K562 (cell line): ENCODE measurements around the gene CXCR2. TPM values are rescaled to one million over a fixed set of nuclear protein-coding genes. Genes with fewer than 3 reads are reported as not detected.

ENCODE experiments used
- ATAC-seq: fragments of 200-7000 bp; cut with Tn5 transposase; 3 replicates; pipeline ENCODE4 v1.9.1; 2020; ENCODE audit warnings: moderate library complexity
- BruUV-seq: library from RNA; stranded (reverse); fragments of 400-500 nt; replicated peaks from 2 replicates; lab custom pipeline; 2021; lab: Mats Ljungman, UMichigan
- CTCF ChIA-PET: fragments of 300-600 bp; formaldehyde crosslinking; extraction: SDS; loops from one replicate; lab custom pipeline; 2021; ENCODE audit warnings: low intra/inter-chr PET ratio; lab: Yijun Ruan, JAX
- POLR2A ChIA-PET: fragments of 300-600, 350-650 bp; sonication (Branson Sonifier 250); formaldehyde crosslinking; extraction: SDS; loops from one replicate; lab custom pipeline; 2021; ENCODE audit warnings: antibody characterized with exemption, inconsistent platforms; lab: Yijun Ruan, JAX
- DNase-seq, 4 experiments: peaks; one replicate each; pipeline versions ENCODE4 v3.0.0 to v3.0.0-alpha.2; 2011 to 2018; ENCODE audit warnings: low spot score in 3 of 4, mixed read lengths in 3 of 4; ENCODE audit errors: extremely low read depth in 1 of 4
- FAIRE-seq: peaks from 2 replicates; lab custom pipeline; 2011; peaks lifted over from hg19 to GRCh38; lab: Jason Lieb, UNC
- H2AFZ ChIP-seq: 2 replicates; pipeline ENCODE4 v1.6.0; 2011; ENCODE audit warnings: low read depth, low read length, control low read depth, inconsistent platforms
- H3K27ac ChIP-seq: fragments of 200-600 bp; 3 replicates; pipeline ENCODE4 v1.8.0; 2011; ENCODE audit warnings: low read depth, mild to moderate bottlenecking, control low read depth, inconsistent platforms, low read length, moderate library complexity, mixed read lengths; ENCODE audit errors: extremely low read depth
- H3K27me3 ChIP-seq, 2 experiments: fragments of 300-600 bp in 1 of 2; 2 replicates in 1 of 2; 3 replicates in 1 of 2; pipeline versions ENCODE4 v1.6.0 to v1.8.0; 2011; ENCODE audit warnings: inconsistent platforms in 2 of 2, low read length in 2 of 2, mild to moderate bottlenecking in 1 of 2, mixed read lengths in 1 of 2, moderate library complexity in 1 of 2; ENCODE audit not compliant: control insufficient read depth in 2 of 2, insufficient read depth in 2 of 2
- H3K36me3 ChIP-seq: fragments of 300-600 bp; 3 replicates; pipeline ENCODE4 v1.8.0; 2011; ENCODE audit warnings: mild to moderate bottlenecking, low read length, inconsistent platforms; ENCODE audit not compliant: control insufficient read depth, insufficient read depth
- H3K4me1 ChIP-seq, 2 experiments: fragments of 200-600 bp in 1 of 2; replicated peaks in 1 of 2; 2 replicates in 1 of 2; 3 replicates in 1 of 2; pipeline versions ENCODE4 v1.5.1 to v1.8.0; 2011; ENCODE audit warnings: inconsistent platforms in 2 of 2, low read length in 2 of 2, mild to moderate bottlenecking in 1 of 2, mixed read lengths in 1 of 2, moderate library complexity in 1 of 2; ENCODE audit not compliant: control insufficient read depth in 2 of 2, insufficient read depth in 2 of 2
- H3K4me2 ChIP-seq: 2 replicates; pipeline ENCODE4 v1.6.1; 2011; ENCODE audit warnings: low read length, control low read depth, inconsistent platforms, mixed read lengths; ENCODE audit not compliant: insufficient read depth
- H3K4me3 ChIP-seq: fragments of 200-600 bp; sonication (generic), shearing (Covaris generic); 2 replicates; pipeline ENCODE4 v1.5.1; 2016; ENCODE audit warnings: control low read depth, inconsistent platforms
- H3K79me2 ChIP-seq: fragments of 200-600 bp; 3 replicates; pipeline ENCODE4 v1.8.0; 2011; ENCODE audit warnings: low read length, inconsistent platforms; ENCODE audit not compliant: control insufficient read depth, insufficient read depth
- H3K9ac ChIP-seq, 2 experiments: 2 replicates each; pipeline versions ENCODE4 v1.6.0 to v1.6.1; 2011; ENCODE audit warnings: low read depth in 2 of 2, low read length in 2 of 2, control low read depth in 1 of 2, inconsistent platforms in 1 of 2, mild to moderate bottlenecking in 1 of 2, mixed read lengths in 1 of 2; ENCODE audit not compliant: insufficient read depth in 1 of 2
- H3K9me1 ChIP-seq: one replicate; pipeline ENCODE4 v1.6.0; 2011; ENCODE audit warnings: inconsistent platforms, mild to moderate bottlenecking, low read length, moderate library complexity; ENCODE audit not compliant: control insufficient read depth, insufficient read depth
- H3K9me3 ChIP-seq: replicated peaks from 2 replicates; pipeline ENCODE4 v1.5.1; 2011; ENCODE audit warnings: low read depth, low read length, inconsistent platforms; ENCODE audit not compliant: control insufficient read depth, insufficient read depth
- H4K20me1 ChIP-seq: replicated peaks from 2 replicates; pipeline ENCODE4 v1.6.1; 2011; ENCODE audit warnings: low read length, inconsistent platforms, mixed read lengths; ENCODE audit not compliant: control insufficient read depth, insufficient read depth
- BRF1 ChIP-seq: IDR thresholded peaks from 3 replicates; pipeline ENCODE4 v1.6.1; 2011; ENCODE audit warnings: borderline replicate concordance, mild to moderate bottlenecking; ENCODE audit not compliant: insufficient read length; ENCODE audit errors: extremely low read depth
- CREB3L1 ChIP-seq: fragments of 450-650 bp; IDR thresholded peaks from 2 replicates; pipeline ENCODE4 v1.6.1; 2014; ENCODE audit warnings: low read depth, mild to moderate bottlenecking, moderate library complexity, borderline replicate concordance
- HNRNPK ChIP-seq: fragments of 200-400 bp; formaldehyde crosslinking; IDR thresholded peaks from one replicate; pipeline ENCODE4 v1.6.1; 2018; ENCODE audit warnings: mild to moderate bottlenecking, low read depth, low read length; ENCODE audit not compliant: poor library complexity, severe bottlenecking
- IFI16 ChIP-seq: fragments of 250-450 bp; sonication (Bioruptor Pico); IDR thresholded peaks from 2 replicates; pipeline ENCODE4 v2.1.2; 2022; ENCODE audit warnings: mild to moderate bottlenecking, inconsistent platforms
- ILK ChIP-seq: fragments of 450-650 bp; IDR thresholded peaks from 2 replicates; pipeline ENCODE4 v1.6.1; 2016; ENCODE audit warnings: missing genetic modification characterization, low read depth, mild to moderate bottlenecking, missing compliant biosample characterization, moderate library complexity, borderline replicate concordance
- KLF6 ChIP-seq: fragments of 250-450 bp; sonication (Bioruptor Pico); IDR thresholded peaks from 2 replicates; pipeline ENCODE4 v1.4.0; 2020; ENCODE audit warnings: mild to moderate bottlenecking, moderate library complexity, borderline replicate concordance
- MEF2A ChIP-seq: IDR thresholded peaks from 2 replicates; pipeline ENCODE4 v1.6.1; 2011; ENCODE audit warnings: low read depth, mild to moderate bottlenecking, low read length, moderate library complexity; ENCODE audit not compliant: control insufficient read depth
- RBM22 ChIP-seq: fragments of 200-400 bp; formaldehyde crosslinking; IDR thresholded peaks from 2 replicates; pipeline ENCODE4 v1.6.1; 2018; ENCODE audit warnings: low read length, low read depth; ENCODE audit not compliant: poor library complexity, severe bottlenecking
- ZNF274 ChIP-seq: IDR thresholded peaks from 2 replicates; pipeline ENCODE4 v1.6.1; 2011; ENCODE audit warnings: low read depth, mild to moderate bottlenecking, low read length, moderate library complexity, borderline replicate concordance
- WGBS: fragments of 100-300 bp; shearing (Covaris generic); methylation state at CpG from one replicate; pipeline ENCODE4 v1.1.6; 2016; ENCODE audit warnings: low coverage, mixed read lengths; ENCODE audit not compliant: insufficient coverage; ENCODE audit errors: missing lambda C conversion rate; 5-methylcytosine and 5-hydroxymethylcytosine counted together
- in situ Hi-C: fragments of 300-500 bp; cut with MboI; formaldehyde crosslinking; loops from 4 replicates; pipeline ENCODE4 v1.15.0; 2018; ENCODE audit warnings: inconsistent platforms, mixed read lengths
- intact Hi-C: fragments of 100-400 bp; cut with micrococcal nuclease; formaldehyde crosslinking; loops from 2 replicates; pipeline ENCODE4 v1.14.2; 2022
- polyA plus RNA-seq, 8 experiments: library from polyadenylated mRNA; depleted of rRNA in 4 of 8; stranded (reverse) in 5 of 8; unstranded in 3 of 8; fragments of >200 nt; fragmentation: Nextera tagmentation in 2 of 8; fragmentation: Illumina TruSeq in 1 of 8; extraction: Ambion mirVana in 2 of 8; extraction: Trizol in 1 of 8; gene quantifications; 2 replicates each; pipeline versions ENCODE4 v1.2.1 to v1.2.3, GENCODE V29; 2011 to 2014; ENCODE audit warnings: inconsistent platforms in 1 of 8, missing spikeins in 1 of 8
- total RNA-seq, 7 experiments: library from RNA; depleted of rRNA in 6 of 7; stranded (reverse); fragments of >200 nt in 6 of 7; fragmentation: Illumina TruSeq in 2 of 7; extraction: Trizol in 2 of 7; gene quantifications; 2 replicates each; pipeline versions ENCODE4 v1.2.1 to v1.2.3, GENCODE V29; 2011 to 2021; ENCODE audit warnings: low replicate concordance in 1 of 7

The CXCR2 gene
- total and polyA plus RNA-seq, 9 of the 15 experiments (the other 6 are each of a cell fraction or from before 2014, with no cell fraction given), result not detected

GRCh38 chr2:218172845-218173244, 47.0 kb downstream of the CXCR2 start:
- BruUV-seq, result no TSS peak

More at GRCh38 chr2:218172845-218173244, 47.0 kb downstream of the CXCR2 start:
- Histone ChIP-seq H4K20me1 (no peaks in the 10 kb centered on the region), H3K79me2 (no peaks in the 10 kb centered on the region), H3K27ac (no peak overlapping the region), H3K9ac (no peak overlapping the region), H3K4me1 (no peaks in the 10 kb centered on the region; a peak in 1 of 5 replicates), H3K4me2 (no peak overlapping the region), H2AFZ (no peak overlapping the region), H3K9me1 (no peaks in the 10 kb centered on the region), H3K27me3 (no peaks in the 10 kb centered on the region), H3K36me3 (no peaks in the 10 kb centered on the region), H3K4me3 (no peak overlapping the region)
- CTCF ChIA-PET, result no interaction called here
- WGBS, result 0% methylated on average over 2 of the region's 2 CpGs
- no peak for FAIRE-seq
- in situ Hi-C loops, result no loop called here
- ATAC-seq, result no peak
- POLR2A ChIA-PET, result interaction anchor here (0.5 to 0.6 kb wide), 3 partner anchors 10 to 414 kb away, joined by 3 to 4 read pairs (median 3); no protein-coding TSS in a partner anchor
- intact Hi-C loops, result no loop called here
- TF ChIP-seq CREB3L1, result no peak
- TF ChIP-seq KLF6, result no peak
- TF ChIP-seq HNRNPK, result no peak
- no peak for TF ChIP-seq RBM22
- TF ChIP-seq BRF1, result no peak
- TF ChIP-seq ZNF274, result no peak
- no peak for TF ChIP-seq MEF2A
- no peak for TF ChIP-seq ILK
- TF ChIP-seq IFI16, result no peak
- TF ChIP-seq, all 486 proteins: peak for 0
- no peak for DNase-seq
- H3K9me3 ChIP-seq, result no peaks in the 10 kb centered on the region
